Measurements from ENCODE around the gene C16orf78. TPM values are rescaled to one million over a fixed set of nuclear protein-coding genes. Genes with fewer than 3 reads are reported as not detected.

Gene C16orf78
- total RNA-seq, 4 donors from 2014 or later = not detected

- WGBS, 2 donors = 76 to 78% methylated on average over 5 of the region's 5 CpGs
- no peak overlapping the region for H3K27ac ChIP-seq
- no peaks in the 10 kb centered on the region for H3K9me3 ChIP-seq
- no peak for DNase-seq (ENCODE audit: low spot score in 2 of 2)
- H3K4me3 ChIP-seq = no peak overlapping the region
- no peak for TF ChIP-seq EP300 (IDR thresholded peaks at IDR 0.05)
- no peak for TF ChIP-seq CTCF (IDR thresholded peaks at IDR 0.05)
- TF ChIP-seq POLR2A (IDR thresholded peaks at IDR 0.05) = no peak
- H3K4me1 ChIP-seq = peaks cover 0 to 16% (median 0%) of the 10 kb centered on the region in 4 donors
- H3K36me3 ChIP-seq = no peaks in the 10 kb centered on the region
- H3K27me3 ChIP-seq = no peaks in the 10 kb centered on the region
Observed at GRCh38 chr16:49437344-49437743, 63.7 kb downstream of the C16orf78 start.

- Histone ChIP-seq H3K36me3 (no peaks in the 10 kb centered on the region), H3K27me3 (no peaks in the 10 kb centered on the region), H3K4me3 (no peak overlapping the region), H3K27ac (no peak overlapping the region), H3K4me1 (peaks cover 0 to 16% (median 0%) of the 10 kb centered on the region in 4 donors), H3K9me3 (no peaks in the 10 kb centered on the region)
- TF ChIP-seq CTCF (IDR thresholded peaks at IDR 0.05) (no peak), EP300 (IDR thresholded peaks at IDR 0.05) (no peak), POLR2A (IDR thresholded peaks at IDR 0.05) (no peak)
- 53 to 67% methylated on average over 7 of the region's 7 CpGs for WGBS, 2 donors
- DNase-seq (ENCODE audit: low spot score in 2 of 2) = no peak
Observed at GRCh38 chr16:49439050-49439449, 65.4 kb downstream of the C16orf78 start.

GRCh38 chr16:49439676-49440075 is 66.1 kb downstream of the C16orf78 start:
- DNase-seq (ENCODE audit: low spot score in 2 of 2) = no peak
- 91 to 93% methylated on average over 4 of the region's 4 CpGs for WGBS, 2 donors
- Histone ChIP-seq H3K27me3 (no peaks in the 10 kb centered on the region), H3K9me3 (no peaks in the 10 kb centered on the region), H3K36me3 (no peaks in the 10 kb centered on the region), H3K4me1 (peaks cover 0 to 16% (median 0%) of the 10 kb centered on the region in 4 donors), H3K4me3 (no peak overlapping the region), H3K27ac (no peak overlapping the region)
- TF ChIP-seq EP300 (IDR thresholded peaks at IDR 0.05) (no peak), CTCF (IDR thresholded peaks at IDR 0.05) (no peak), POLR2A (IDR thresholded peaks at IDR 0.05) (no peak)

GRCh38 chr16:49440156-49441065 is 66.8 kb downstream of the C16orf78 start:
- Histone ChIP-seq H3K27me3 (no peaks in the 10 kb centered on the region), H3K9me3 (no peaks in the 10 kb centered on the region), H3K36me3 (no peaks in the 10 kb centered on the region), H3K4me3 (no peak overlapping the region), H3K4me1 (peaks cover 0 to 16% (median 0%) of the 10 kb centered on the region in 4 donors), H3K27ac (no peak overlapping the region)
- DNase-seq (ENCODE audit: low spot score in 2 of 2) = no peak
- 57 to 74% methylated on average over 20 of the region's 20 CpGs for WGBS, 2 donors
- TF ChIP-seq POLR2A (IDR thresholded peaks at IDR 0.05) (no peak), CTCF (IDR thresholded peaks at IDR 0.05) (no peak), EP300 (IDR thresholded peaks at IDR 0.05) (no peak)

- Histone ChIP-seq H3K9me3 (no peaks in the 10 kb centered on the region), H3K36me3 (no peaks in the 10 kb centered on the region), H3K4me3 (peak overlapping the region in 1 of 4 donors; percentile 10), H3K27ac (no peak overlapping the region), H3K4me1 (peaks cover 0 to 16% (median 0%) of the 10 kb centered on the region in 4 donors), H3K27me3 (no peaks in the 10 kb centered on the region)
- TF ChIP-seq EP300 (IDR thresholded peaks at IDR 0.05) (no peak), CTCF (IDR thresholded peaks at IDR 0.05) (no peak), POLR2A (IDR thresholded peaks at IDR 0.05) (no peak)
- 15 to 18% methylated on average over 11 to 18 of the region's 18 CpGs for WGBS, 2 donors
- DNase-seq (ENCODE audit: low spot score in 2 of 2) = peak in 1 of 2 donors; percentile 15
Observed at GRCh38 chr16:49441366-49441780, 67.8 kb downstream of the C16orf78 start.
